Retinal pigment epithelial cell (primary cell): ENCODE data around the gene NAT16.
A peak's percentile ranks its signal among the peaks of the same experiment; 100 is the strongest.

Experiments used
- DNase-seq: peaks from one replicate; pipeline ENCODE4 v3.0.0-alpha.2; 2010; ENCODE audit warnings: low read depth
- H3K4me3 ChIP-seq: 2 replicates; pipeline ENCODE4 v1.5.1; 2011; ENCODE audit warnings: mild to moderate bottlenecking, low read length, control low read depth, moderate library complexity
- TF ChIP-seq, protein P1 (sequence below): conservative IDR thresholded peaks from 2 replicates; pipeline ENCODE4 v1.5.1; 2011; ENCODE audit warnings: low read depth, low read length, control low read depth, inconsistent platforms

Gene NAT16

GRCh38 chr7:101174322-101174854 is 5.7 kb downstream of the NAT16 start:
- TF ChIP-seq, protein P1, sequence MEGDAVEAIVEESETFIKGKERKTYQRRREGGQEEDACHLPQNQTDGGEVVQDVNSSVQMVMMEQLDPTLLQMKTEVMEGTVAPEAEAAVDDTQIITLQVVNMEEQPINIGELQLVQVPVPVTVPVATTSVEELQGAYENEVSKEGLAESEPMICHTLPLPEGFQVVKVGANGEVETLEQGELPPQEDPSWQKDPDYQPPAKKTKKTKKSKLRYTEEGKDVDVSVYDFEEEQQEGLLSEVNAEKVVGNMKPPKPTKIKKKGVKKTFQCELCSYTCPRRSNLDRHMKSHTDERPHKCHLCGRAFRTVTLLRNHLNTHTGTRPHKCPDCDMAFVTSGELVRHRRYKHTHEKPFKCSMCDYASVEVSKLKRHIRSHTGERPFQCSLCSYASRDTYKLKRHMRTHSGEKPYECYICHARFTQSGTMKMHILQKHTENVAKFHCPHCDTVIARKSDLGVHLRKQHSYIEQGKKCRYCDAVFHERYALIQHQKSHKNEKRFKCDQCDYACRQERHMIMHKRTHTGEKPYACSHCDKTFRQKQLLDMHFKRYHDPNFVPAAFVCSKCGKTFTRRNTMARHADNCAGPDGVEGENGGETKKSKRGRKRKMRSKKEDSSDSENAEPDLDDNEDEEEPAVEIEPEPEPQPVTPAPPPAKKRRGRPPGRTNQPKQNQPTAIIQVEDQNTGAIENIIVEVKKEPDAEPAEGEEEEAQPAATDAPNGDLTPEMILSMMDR = no peak
- no peak overlapping the region for H3K4me3 ChIP-seq
- no peak for DNase-seq

DNA sequence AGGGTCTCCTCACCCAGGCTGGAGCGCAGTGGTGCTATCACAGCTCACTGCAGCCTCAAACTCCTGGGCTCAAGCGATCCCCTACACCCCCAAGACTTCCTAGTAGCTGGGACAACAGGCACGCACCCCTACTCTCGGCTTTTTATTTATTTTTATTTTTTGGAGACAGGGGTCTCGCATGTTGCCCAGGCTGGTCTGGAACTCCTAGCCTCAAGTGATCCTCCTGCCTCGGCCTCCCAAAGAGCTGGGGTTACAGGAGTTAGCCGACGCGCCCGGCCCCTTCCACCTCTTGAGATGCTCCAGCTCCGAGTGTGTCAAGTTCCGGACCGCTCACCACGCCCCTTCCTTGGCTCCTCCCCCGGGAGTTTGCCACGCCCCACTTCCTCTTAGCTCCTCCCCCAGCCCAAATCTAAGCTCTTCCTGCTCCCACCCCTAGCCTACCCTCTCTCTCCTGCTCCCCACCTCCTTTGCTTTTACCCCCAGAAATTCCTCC is 6.3 kb downstream of the NAT16 start:
- H3K4me3 ChIP-seq = no peak overlapping the region

GRCh38 chr7:101172854-101173751 is 7.0 kb downstream of the NAT16 start:
- H3K4me3 ChIP-seq = no peak overlapping the region
- TF ChIP-seq, protein P1 = no peak
- DNase-seq = peak; percentile 44

More for the DNA sequence above, 6.3 kb downstream of the NAT16 start:
- TF ChIP-seq, protein P1 = no peak
- DNase-seq = no peak

- TF ChIP-seq, protein P1 = no peak
- H3K4me3 ChIP-seq = no peak overlapping the region
- no peak for DNase-seq
Observed at GRCh38 chr7:101172005-101172853, 7.9 kb downstream of the NAT16 start.

DNA sequence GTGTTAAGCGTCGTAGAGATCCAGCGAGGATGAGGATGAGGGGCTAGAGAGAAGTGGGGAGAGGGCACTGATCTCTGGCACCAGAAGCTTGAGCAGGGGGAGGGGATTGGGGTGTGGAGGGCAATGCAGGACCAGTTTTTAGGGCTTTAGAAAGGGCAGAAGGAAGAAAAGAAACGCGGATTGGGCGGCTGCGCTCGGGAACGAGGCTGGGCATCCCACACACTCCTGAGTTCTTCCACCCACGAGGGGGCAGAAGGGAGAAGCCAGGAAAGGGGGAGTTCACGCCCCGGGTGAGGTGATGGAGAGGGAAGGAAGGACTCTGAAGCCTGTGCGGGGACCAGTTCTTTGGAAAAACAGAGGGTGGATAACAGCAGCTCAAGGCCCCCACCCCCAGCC is 8.7 kb downstream of the NAT16 start:
- TF ChIP-seq, protein P1 = peak; percentile 35
- no peak overlapping the region for H3K4me3 ChIP-seq
- no peak for DNase-seq

DNA sequence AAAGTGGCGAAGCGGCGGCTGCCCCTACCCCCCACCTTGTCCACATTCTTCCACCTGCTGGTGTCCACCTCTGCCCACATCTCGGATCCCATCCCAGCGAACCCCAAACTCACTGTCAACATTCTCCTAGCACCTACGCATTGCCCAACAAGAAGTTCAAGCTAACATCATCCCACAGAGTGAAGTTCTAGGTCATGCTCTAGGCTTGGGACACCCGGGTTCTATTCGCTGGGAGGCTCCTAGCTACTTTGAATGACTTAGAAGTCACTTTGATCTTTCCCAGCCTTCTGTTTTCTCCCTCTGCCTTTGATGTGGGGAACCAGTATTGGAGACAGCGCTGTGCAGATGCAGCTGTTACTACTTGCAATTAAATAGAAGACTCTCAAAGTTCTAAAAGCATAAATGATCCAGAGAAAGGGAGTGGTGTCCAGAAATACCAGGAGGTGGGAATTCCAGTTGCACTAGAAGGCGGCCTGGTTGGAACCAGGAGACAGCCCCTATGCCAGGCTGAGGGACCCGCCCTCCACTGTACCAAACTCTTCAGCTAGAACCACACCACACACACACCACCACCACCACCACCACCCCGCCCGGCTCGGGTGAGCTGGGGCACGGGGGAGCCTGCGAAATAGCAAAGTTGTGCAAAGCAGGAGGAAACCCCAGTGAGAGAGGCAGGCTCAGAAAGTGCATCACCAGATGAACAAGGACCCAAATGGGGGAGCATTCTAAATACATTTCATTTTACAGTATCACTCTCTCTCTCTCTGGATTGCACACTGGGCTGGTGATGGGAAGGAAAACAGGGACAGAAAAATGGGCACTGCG is 9.3 kb downstream of the NAT16 start:
- DNase-seq = no peak
- H3K4me3 ChIP-seq = no peak overlapping the region
- TF ChIP-seq, protein P1 = no peak
